Fibroblast of lung (primary cell): Measurements from ENCODE around the gene CCNB3. TPM values are rescaled to one million over a fixed set of nuclear protein-coding genes. Genes with fewer than 3 reads are reported as not detected.

Experiments used
- DNase-seq, 2 donors: peaks; one replicate each; pipeline versions ENCODE4 v3.0.0 to v3.0.0-alpha.2; 2010; ENCODE audit warnings: low read depth in 2 of 2
- H2AFZ ChIP-seq: 2 replicates; pipeline ENCODE4 v1.5.1; 2012; ENCODE audit warnings: low read length, control low read depth, inconsistent platforms
- H3K27ac ChIP-seq: 2 replicates; pipeline ENCODE4 v1.5.1; 2011; ENCODE audit warnings: low read length, control low read depth; ENCODE audit not compliant: insufficient read depth
- H3K27me3 ChIP-seq: 2 replicates; pipeline ENCODE4 v1.5.1; 2011; ENCODE audit warnings: mild to moderate bottlenecking, low read length; ENCODE audit not compliant: control insufficient read depth, insufficient read depth
- H3K36me3 ChIP-seq: 2 replicates; pipeline ENCODE4 v1.5.1; 2011; ENCODE audit warnings: low read length; ENCODE audit not compliant: control insufficient read depth, insufficient read depth
- H3K4me1 ChIP-seq: 2 replicates; pipeline ENCODE4 v1.5.1; 2011; ENCODE audit warnings: low read length; ENCODE audit not compliant: control insufficient read depth, insufficient read depth; ENCODE audit errors: extremely low read depth
- H3K4me2 ChIP-seq: 2 replicates; pipeline ENCODE4 v1.5.1; 2011; ENCODE audit warnings: low read length, control low read depth; ENCODE audit not compliant: insufficient read depth; ENCODE audit errors: extremely low read depth
- H3K4me3 ChIP-seq, 4 experiments: fragments of 200-600 bp in 1 of 4; sonication (generic) in 1 of 4; replicated peaks in 1 of 4; 2 replicates each; pipeline ENCODE4 v1.5.1; 2011 to 2016; ENCODE audit warnings: low read length in 4 of 4, low read depth in 3 of 4, mild to moderate bottlenecking in 3 of 4, control low read depth in 2 of 4, inconsistent platforms in 1 of 4, mixed read lengths in 1 of 4; ENCODE audit not compliant: insufficient read depth in 1 of 4; ENCODE audit errors: control extremely low read depth in 1 of 4
- H3K79me2 ChIP-seq: 2 replicates; pipeline ENCODE4 v1.5.1; 2012; ENCODE audit warnings: mild to moderate bottlenecking, low read length, inconsistent platforms; ENCODE audit not compliant: control insufficient read depth, insufficient read depth
- H3K9ac ChIP-seq: 2 replicates; pipeline ENCODE4 v1.5.1; 2011; ENCODE audit warnings: mild to moderate bottlenecking, low read length, control low read depth; ENCODE audit not compliant: insufficient read depth
- H3K9me3 ChIP-seq: 2 replicates; pipeline ENCODE4 v1.5.1; 2012; ENCODE audit warnings: low read depth, low read length; ENCODE audit not compliant: control insufficient read depth, insufficient read depth
- H4K20me1 ChIP-seq: 2 replicates; pipeline ENCODE4 v1.5.1; 2011; ENCODE audit warnings: low read length; ENCODE audit not compliant: control insufficient read depth, insufficient read depth; ENCODE audit errors: extremely low read depth
- EZH2 ChIP-seq: IDR thresholded peaks from 2 replicates; pipeline ENCODE4 v1.5.1; 2012; ENCODE audit warnings: low read length, control low read depth, mild to moderate bottlenecking; ENCODE audit errors: missing control alignments
- polyA plus RNA-seq, 2 donors: library from polyadenylated mRNA; depleted of rRNA in 1 of 2; stranded (reverse) in 1 of 2; unstranded in 1 of 2; fragments of >200 nt; gene quantifications; 2 replicates each; pipeline ENCODE4 v1.2.1, GENCODE V29; 2011 to 2012; ENCODE audit warnings: missing spikeins in 1 of 2
- total RNA-seq: library from RNA; depleted of rRNA; stranded (reverse); fragments of >200 nt; gene quantifications from 2 replicates; pipeline ENCODE4 v1.2.1, GENCODE V29; 2014
- TF ChIP-seq, protein P1 (sequence below), 2 donors: IDR thresholded peaks in 1 of 2; conservative IDR thresholded peaks in 1 of 2; 1 replicate in 1 of 2; 2 replicates in 1 of 2; pipeline ENCODE4 v1.5.1; 2011 to 2012; ENCODE audit warnings: low read length in 2 of 2, control low read depth in 1 of 2, inconsistent platforms in 1 of 2, low read depth in 1 of 2, mild to moderate bottlenecking in 1 of 2

The CCNB3 gene
- total and polyA plus RNA-seq, 2 donors (not counting 1 experiment from before 2014, with no cell fraction given): 0.44 to 0.83 TPM

DNA sequence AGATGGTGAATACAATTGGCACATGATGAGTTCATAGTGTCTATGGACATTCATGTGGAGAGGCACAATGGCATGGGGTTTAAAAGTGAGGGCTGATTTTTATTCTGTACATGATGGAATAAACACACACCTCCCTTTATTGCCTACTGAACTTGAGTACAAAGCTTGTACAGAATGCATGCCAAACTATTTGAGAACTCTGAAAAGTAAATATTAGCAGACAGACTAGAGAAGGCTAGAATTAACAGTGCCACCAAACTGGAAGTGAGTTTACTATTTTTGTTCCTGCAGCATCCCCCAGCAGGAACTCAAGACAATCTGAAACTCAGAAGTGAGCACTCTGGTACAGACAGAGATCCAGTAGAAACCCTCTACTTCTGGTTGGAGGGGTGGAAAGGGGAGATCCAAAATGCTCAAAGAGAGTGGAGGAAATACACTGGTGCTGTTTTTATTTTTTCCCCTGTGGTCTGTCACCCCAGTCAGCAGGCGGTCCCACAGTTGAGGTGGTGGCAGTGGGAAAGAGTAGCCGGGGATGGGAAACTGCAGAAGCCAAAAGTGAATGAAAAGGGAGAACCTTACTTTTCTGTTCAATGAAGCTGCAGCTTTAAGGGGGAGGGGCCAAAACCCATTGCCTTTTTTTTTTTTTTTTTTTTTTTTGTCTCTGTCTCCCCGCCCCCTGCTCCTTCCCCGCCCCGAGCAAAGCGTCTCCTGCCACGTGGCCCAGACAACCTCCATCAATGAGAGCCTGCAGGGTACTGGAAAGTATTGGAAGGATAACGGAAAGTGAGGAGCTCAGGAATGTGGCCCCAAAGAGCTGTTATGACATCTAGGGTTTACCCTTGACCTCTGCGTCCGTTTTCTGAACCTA, 24.3 kb upstream of the CCNB3 start:
- Histone ChIP-seq H3K27ac (no peak overlapping the region), H4K20me1 (no peaks in the 10 kb centered on the region), H3K79me2 (no peaks in the 10 kb centered on the region), H3K4me3 (no peak overlapping the region), H2AFZ (no peak overlapping the region), H3K4me1 (no peaks in the 10 kb centered on the region), H3K27me3 (no peaks in the 10 kb centered on the region), H3K9ac (no peak overlapping the region), H3K4me2 (no peak overlapping the region), H3K36me3 (no peaks in the 10 kb centered on the region), H3K9me3 (no peaks in the 10 kb centered on the region)
- TF ChIP-seq EZH2: no peak
- TF ChIP-seq, protein P1, sequence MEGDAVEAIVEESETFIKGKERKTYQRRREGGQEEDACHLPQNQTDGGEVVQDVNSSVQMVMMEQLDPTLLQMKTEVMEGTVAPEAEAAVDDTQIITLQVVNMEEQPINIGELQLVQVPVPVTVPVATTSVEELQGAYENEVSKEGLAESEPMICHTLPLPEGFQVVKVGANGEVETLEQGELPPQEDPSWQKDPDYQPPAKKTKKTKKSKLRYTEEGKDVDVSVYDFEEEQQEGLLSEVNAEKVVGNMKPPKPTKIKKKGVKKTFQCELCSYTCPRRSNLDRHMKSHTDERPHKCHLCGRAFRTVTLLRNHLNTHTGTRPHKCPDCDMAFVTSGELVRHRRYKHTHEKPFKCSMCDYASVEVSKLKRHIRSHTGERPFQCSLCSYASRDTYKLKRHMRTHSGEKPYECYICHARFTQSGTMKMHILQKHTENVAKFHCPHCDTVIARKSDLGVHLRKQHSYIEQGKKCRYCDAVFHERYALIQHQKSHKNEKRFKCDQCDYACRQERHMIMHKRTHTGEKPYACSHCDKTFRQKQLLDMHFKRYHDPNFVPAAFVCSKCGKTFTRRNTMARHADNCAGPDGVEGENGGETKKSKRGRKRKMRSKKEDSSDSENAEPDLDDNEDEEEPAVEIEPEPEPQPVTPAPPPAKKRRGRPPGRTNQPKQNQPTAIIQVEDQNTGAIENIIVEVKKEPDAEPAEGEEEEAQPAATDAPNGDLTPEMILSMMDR (conservative IDR thresholded peaks at IDR 0.05 in 1 of 2, IDR thresholded peaks at IDR 0.05 in 1 of 2; ENCODE audit: low read depth in 1 of 2, low read length in 2 of 2): no peak
- no peak for DNase-seq

DNA sequence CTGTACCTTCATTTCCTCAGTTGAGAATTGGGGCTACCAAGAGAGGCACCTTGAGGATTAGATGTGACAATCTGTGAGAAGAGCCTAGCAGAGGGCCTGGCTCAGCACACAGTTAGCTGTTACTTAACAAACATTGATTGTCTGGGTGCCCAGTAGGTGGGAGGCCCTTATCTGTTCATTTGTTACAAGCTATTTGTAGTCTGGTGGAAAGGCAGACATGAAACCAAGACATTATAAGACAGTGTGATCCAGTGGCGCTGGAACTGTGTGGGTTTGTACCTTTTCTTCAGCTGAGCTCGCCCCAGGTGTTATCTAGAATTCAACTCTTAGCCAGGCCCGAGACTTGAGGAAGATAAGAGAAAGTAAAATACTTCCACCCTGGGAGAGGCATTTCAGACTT, 20.7 kb upstream of the CCNB3 start:
- H3K9ac ChIP-seq: no peak overlapping the region
- no peaks in the 10 kb centered on the region for H3K27me3 ChIP-seq
- no peaks in the 10 kb centered on the region for H3K9me3 ChIP-seq
- H3K4me2 ChIP-seq: no peak overlapping the region
- no peaks in the 10 kb centered on the region for H3K79me2 ChIP-seq
- no peak overlapping the region for H2AFZ ChIP-seq
- no peaks in the 10 kb centered on the region for H3K36me3 ChIP-seq
- H3K4me1 ChIP-seq: no peaks in the 10 kb centered on the region
- H3K4me3 ChIP-seq: no peak overlapping the region
- no peak overlapping the region for H3K27ac ChIP-seq
- H4K20me1 ChIP-seq: no peaks in the 10 kb centered on the region
- DNase-seq: no peak
- TF ChIP-seq, protein P1 (conservative IDR thresholded peaks at IDR 0.05 in 1 of 2, IDR thresholded peaks at IDR 0.05 in 1 of 2; ENCODE audit: low read depth in 1 of 2, low read length in 2 of 2): no peak
- TF ChIP-seq EZH2: no peak

DNA sequence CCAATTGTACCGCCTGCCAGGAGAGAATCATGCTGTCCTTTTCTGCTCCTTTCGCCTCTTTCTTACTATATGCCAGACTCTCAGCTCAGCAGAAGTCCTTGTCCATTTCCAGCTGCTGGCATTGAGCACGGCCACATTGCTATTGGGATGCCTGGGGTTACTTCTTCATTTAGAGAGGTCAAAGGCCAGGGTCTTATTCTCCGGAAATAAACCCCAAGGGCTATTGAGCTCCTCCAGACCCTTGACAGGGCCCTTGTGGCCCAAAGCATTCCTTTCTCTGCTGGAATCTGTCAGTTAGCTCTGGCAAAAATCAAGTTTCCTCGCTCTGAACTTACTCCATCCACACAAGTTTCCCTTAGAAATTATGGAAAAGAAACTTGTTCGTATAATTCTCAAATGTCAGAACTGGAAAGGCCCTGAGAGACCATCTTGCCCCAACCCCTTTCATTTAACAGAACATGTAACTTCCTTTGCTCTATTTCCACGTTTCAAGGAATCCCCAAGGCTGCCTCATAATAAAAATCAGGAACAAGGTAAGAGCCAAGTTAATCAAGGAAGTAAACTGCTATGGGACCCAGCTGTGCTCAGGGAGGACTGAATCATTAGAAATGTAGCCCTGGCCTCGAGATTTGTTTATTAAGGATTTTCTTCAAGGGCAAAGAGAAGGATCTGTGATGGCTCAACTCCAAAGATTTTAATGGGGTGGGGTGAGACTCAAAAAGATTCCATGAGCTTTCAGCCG, 15.5 kb upstream of the CCNB3 start:
- H3K27ac ChIP-seq: no peak overlapping the region
- H3K36me3 ChIP-seq: no peaks in the 10 kb centered on the region
- H3K4me1 ChIP-seq: no peaks in the 10 kb centered on the region
- no peaks in the 10 kb centered on the region for H3K79me2 ChIP-seq
- H3K4me2 ChIP-seq: no peak overlapping the region
- H3K9ac ChIP-seq: no peak overlapping the region
- H4K20me1 ChIP-seq: no peaks in the 10 kb centered on the region
- H2AFZ ChIP-seq: no peak overlapping the region
- H3K9me3 ChIP-seq: no peaks in the 10 kb centered on the region
- H3K4me3 ChIP-seq: no peak overlapping the region
- no peak for TF ChIP-seq EZH2
- TF ChIP-seq, protein P1 (conservative IDR thresholded peaks at IDR 0.05 in 1 of 2, IDR thresholded peaks at IDR 0.05 in 1 of 2; ENCODE audit: low read depth in 1 of 2, low read length in 2 of 2): no peak
- H3K27me3 ChIP-seq: no peaks in the 10 kb centered on the region
- no peak for DNase-seq
